HG03571 (cell line): ENCODE data around the gene C2orf72.

Experiments
- ATAC-seq: cut with Tn5 transposase; IDR thresholded peaks from one replicate; pipeline ENCODE4 v1.9.1; 2021; ENCODE audit not compliant: unreplicated experiment

Gene C2orf72

GRCh38 chr2:231041061-231041689, 3.9 kb downstream of the C2orf72 start:
- ATAC-seq = no peak

- no peak for ATAC-seq
Observed at GRCh38 chr2:231043796-231044195, 6.5 kb downstream of the C2orf72 start.

- no peak for ATAC-seq
Observed at GRCh38 chr2:231046916-231047273, 9.6 kb downstream of the C2orf72 start.

- ATAC-seq = no peak
Observed at GRCh38 chr2:231047274-231047922, 10.1 kb downstream of the C2orf72 start.

- no peak for ATAC-seq
Observed at GRCh38 chr2:231047923-231048915, 10.9 kb downstream of the C2orf72 start.

GRCh38 chr2:231049286-231050017, 12.1 kb downstream of the C2orf72 start:
- no peak for ATAC-seq

- no peak for ATAC-seq
Observed at GRCh38 chr2:231050018-231050901, 12.9 kb downstream of the C2orf72 start.

GRCh38 chr2:231051116-231051515, 13.8 kb downstream of the C2orf72 start:
- ATAC-seq = no peak

GRCh38 chr2:231052494-231053451, 15.4 kb downstream of the C2orf72 start:
- peak; percentile 58 for ATAC-seq

GRCh38 chr2:231053846-231054245, 16.5 kb downstream of the C2orf72 start:
- ATAC-seq = no peak

GRCh38 chr2:231056453-231057416, 19.4 kb downstream of the C2orf72 start, which contains the start of gene PSMD1:
Gene PSMD1 (plus strand): TSS chr2:231056867. CDS start chr2:231057026, 159 bp downstream.
- peak; percentile 69 for ATAC-seq

GRCh38 chr2:231057590-231057989, 20.3 kb downstream of the C2orf72 start:
- no peak for ATAC-seq

GRCh38 chr2:231058761-231059550, 21.6 kb downstream of the C2orf72 start:
- no peak for ATAC-seq

- ATAC-seq = no peak
Observed at GRCh38 chr2:231059756-231060155, 22.4 kb downstream of the C2orf72 start.

GRCh38 chr2:231062776-231063175, 25.5 kb downstream of the C2orf72 start:
- ATAC-seq = no peak

GRCh38 chr2:231063347-231063746, 26.0 kb downstream of the C2orf72 start:
- ATAC-seq = no peak

GRCh38 chr2:231065966-231066365, 28.6 kb downstream of the C2orf72 start:
- ATAC-seq = no peak
